HUES6 (cell line): Measurements from ENCODE around the gene LRIF1.

Experiments
- H3K27ac ChIP-seq: 2 replicates; pipeline ENCODE4 v1.7.0; 2013; ENCODE audit warnings: low read depth, mild to moderate bottlenecking, low read length, inconsistent platforms
- H3K27me3 ChIP-seq: 2 replicates; pipeline ENCODE4 v1.6.1; 2013; ENCODE audit warnings: low read length; ENCODE audit not compliant: control insufficient read depth, insufficient read depth
- H3K36me3 ChIP-seq: 2 replicates; pipeline ENCODE4 v1.6.1; 2013; ENCODE audit warnings: low read length; ENCODE audit not compliant: control insufficient read depth, insufficient read depth
- H3K4me1 ChIP-seq: 2 replicates; pipeline ENCODE4 v1.6.1; 2013; ENCODE audit warnings: low read length; ENCODE audit not compliant: control insufficient read depth, insufficient read depth
- H3K4me3 ChIP-seq: 2 replicates; pipeline ENCODE4 v1.5.1; 2013; ENCODE audit warnings: low read depth, low read length
- H3K9ac ChIP-seq: one replicate; pipeline ENCODE4 v1.6.1; 2013; ENCODE audit warnings: mild to moderate bottlenecking, low read length
- H3K9me3 ChIP-seq: 2 replicates; pipeline ENCODE4 v1.6.1; 2013; ENCODE audit warnings: low read depth, low read length; ENCODE audit not compliant: control insufficient read depth, insufficient read depth

Gene LRIF1

GRCh38 chr1:110916669-110917306 is 46.9 kb downstream of the LRIF1 start:
- Histone ChIP-seq H3K27ac (no peak overlapping the region), H3K9me3 (no peaks in the 10 kb centered on the region), H3K27me3 (no peaks in the 10 kb centered on the region), H3K36me3 (no peaks in the 10 kb centered on the region), H3K4me1 (0 out of 2 replicates have a peak, but pooled peaks cover 4% of the 10 kb centered on the region), H3K4me3 (no peak overlapping the region), H3K9ac (no peak overlapping the region)

GRCh38 chr1:110916274-110916668 is 47.5 kb downstream of the LRIF1 start:
- Histone ChIP-seq H3K4me3 (no peak overlapping the region), H3K9ac (no peak overlapping the region), H3K36me3 (no peaks in the 10 kb centered on the region), H3K27me3 (no peaks in the 10 kb centered on the region), H3K4me1 (0 out of 2 replicates have a peak, but pooled peaks cover 4% of the 10 kb centered on the region), H3K27ac (no peak overlapping the region), H3K9me3 (no peaks in the 10 kb centered on the region)

DNA sequence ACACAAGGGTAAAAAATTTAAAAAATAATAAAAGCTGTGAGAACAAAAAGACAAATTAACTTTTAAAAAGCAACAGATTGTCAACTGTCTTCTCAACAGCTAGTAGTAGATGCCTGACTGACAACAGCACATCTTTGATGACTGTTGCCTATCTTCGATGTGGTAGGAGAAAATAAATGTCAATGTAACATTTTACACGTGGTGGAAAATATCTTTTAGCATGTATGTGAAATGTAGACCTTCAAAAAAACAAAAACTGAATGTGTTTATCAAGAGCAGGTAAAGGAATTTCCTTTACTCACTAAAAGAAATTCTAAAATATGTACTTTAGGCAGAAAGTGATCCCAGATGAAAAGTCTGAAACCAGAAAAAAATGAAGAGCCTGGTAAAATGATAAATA is 47.9 kb downstream of the LRIF1 start:
- Histone ChIP-seq H3K9ac (no peak overlapping the region), H3K27me3 (no peaks in the 10 kb centered on the region), H3K4me1 (0 out of 2 replicates have a peak, but pooled peaks cover 4% of the 10 kb centered on the region), H3K36me3 (no peaks in the 10 kb centered on the region), H3K9me3 (no peaks in the 10 kb centered on the region), H3K4me3 (no peak overlapping the region), H3K27ac (no peak overlapping the region)

DNA sequence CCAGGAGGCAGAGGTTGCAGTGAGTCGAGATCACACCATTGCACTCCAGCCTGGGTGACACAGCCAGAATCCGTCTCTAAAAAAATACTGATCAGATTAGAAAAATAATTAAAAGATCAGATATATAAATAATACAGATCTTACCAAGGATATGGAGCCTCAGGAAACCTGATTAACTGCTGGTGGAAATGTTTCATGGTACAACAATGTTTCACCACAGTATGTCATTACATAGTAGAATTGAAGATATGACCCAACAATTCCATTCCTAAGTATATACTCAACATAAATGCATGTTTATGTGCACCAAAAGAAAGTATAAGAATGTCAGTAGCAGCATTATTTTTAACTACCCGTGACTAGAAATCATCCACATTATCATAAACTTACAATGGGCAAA is 49.0 kb downstream of the LRIF1 start:
- no peak overlapping the region for H3K9ac ChIP-seq
- no peaks in the 10 kb centered on the region for H3K27me3 ChIP-seq
- 0 out of 2 replicates have a peak, but pooled peaks cover 4% of the 10 kb centered on the region for H3K4me1 ChIP-seq
- no peak overlapping the region for H3K4me3 ChIP-seq
- H3K9me3 ChIP-seq: no peaks in the 10 kb centered on the region
- H3K27ac ChIP-seq: no peak overlapping the region
- no peaks in the 10 kb centered on the region for H3K36me3 ChIP-seq

GRCh38 chr1:110912784-110913183 is 50.9 kb downstream of the LRIF1 start:
- Histone ChIP-seq H3K27ac (no peak overlapping the region), H3K36me3 (no peaks in the 10 kb centered on the region), H3K4me3 (no peak overlapping the region), H3K9ac (no peak overlapping the region), H3K27me3 (no peaks in the 10 kb centered on the region), H3K9me3 (no peaks in the 10 kb centered on the region), H3K4me1 (0 out of 2 replicates have a peak, but pooled peaks cover 4% of the 10 kb centered on the region)

- Histone ChIP-seq H3K36me3 (no peaks in the 10 kb centered on the region), H3K4me1 (no peaks in the 10 kb centered on the region), H3K27me3 (no peaks in the 10 kb centered on the region)
Measured at GRCh38 chr1:110903853-110904500, 59.7 kb downstream of the LRIF1 start.

GRCh38 chr1:110902820-110903463 is 60.8 kb downstream of the LRIF1 start:
- H3K27ac ChIP-seq: no peak overlapping the region
- no peaks in the 10 kb centered on the region for H3K4me1 ChIP-seq
- H3K9ac ChIP-seq: no peak overlapping the region
- H3K36me3 ChIP-seq: no peaks in the 10 kb centered on the region
- no peaks in the 10 kb centered on the region for H3K9me3 ChIP-seq
- no peaks in the 10 kb centered on the region for H3K27me3 ChIP-seq
- H3K4me3 ChIP-seq: no peak overlapping the region

More at GRCh38 chr1:110903853-110904500, 59.7 kb downstream of the LRIF1 start:
- Histone ChIP-seq H3K4me3 (no peak overlapping the region), H3K9me3 (no peaks in the 10 kb centered on the region), H3K27ac (no peak overlapping the region), H3K9ac (no peak overlapping the region)

DNA sequence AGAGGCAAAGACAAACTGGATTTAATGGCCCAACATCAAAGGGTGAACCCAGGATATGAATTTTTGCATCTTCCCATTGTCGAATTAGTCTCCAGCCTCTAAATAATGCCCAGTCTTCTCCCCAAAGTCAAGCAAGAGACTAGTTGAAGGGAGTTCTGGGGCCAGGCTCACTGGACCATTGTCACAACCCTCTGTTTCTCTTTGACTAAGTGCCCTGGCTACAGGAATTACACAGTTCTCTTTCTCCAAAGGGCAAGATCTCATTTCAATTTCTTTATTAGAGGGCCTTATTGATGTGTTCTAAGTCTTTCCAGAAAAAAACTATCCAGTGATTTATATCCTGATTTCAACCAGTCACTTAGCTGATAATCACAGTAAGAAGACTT is 64.3 kb downstream of the LRIF1 start:
- Histone ChIP-seq H3K27ac (no peak overlapping the region), H3K36me3 (no peaks in the 10 kb centered on the region), H3K4me3 (no peak overlapping the region), H3K9me3 (no peaks in the 10 kb centered on the region), H3K9ac (no peak overlapping the region), H3K4me1 (no peaks in the 10 kb centered on the region), H3K27me3 (no peaks in the 10 kb centered on the region)

GRCh38 chr1:110898734-110899457 is 64.8 kb downstream of the LRIF1 start:
- no peak overlapping the region for H3K27ac ChIP-seq
- H3K4me3 ChIP-seq: no peak overlapping the region
- H3K36me3 ChIP-seq: no peaks in the 10 kb centered on the region
- no peaks in the 10 kb centered on the region for H3K27me3 ChIP-seq
- H3K4me1 ChIP-seq: no peaks in the 10 kb centered on the region
- H3K9me3 ChIP-seq: no peaks in the 10 kb centered on the region
- no peak overlapping the region for H3K9ac ChIP-seq

DNA sequence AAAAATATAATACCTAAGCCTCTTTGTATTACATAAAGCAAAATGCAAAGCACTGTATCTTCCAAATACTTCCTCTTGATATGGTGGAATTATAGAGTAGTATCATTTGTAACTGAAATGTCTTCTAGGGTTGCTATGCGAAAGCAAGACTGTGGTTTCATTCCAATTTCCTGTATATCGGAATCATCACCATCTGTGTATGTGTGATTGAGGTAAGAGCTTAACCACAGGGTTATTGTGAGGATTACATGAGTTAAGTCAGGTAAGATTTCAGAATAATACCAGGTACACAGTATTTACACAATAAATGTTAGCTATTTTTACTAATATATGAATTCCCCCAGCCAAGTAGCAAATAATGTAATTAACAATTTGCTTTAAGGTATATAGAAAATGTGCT is 66.0 kb downstream of the LRIF1 start:
- Histone ChIP-seq H3K9ac (no peak overlapping the region), H3K4me1 (no peaks in the 10 kb centered on the region), H3K36me3 (no peaks in the 10 kb centered on the region), H3K27me3 (no peaks in the 10 kb centered on the region), H3K27ac (no peak overlapping the region), H3K4me3 (no peak overlapping the region), H3K9me3 (no peaks in the 10 kb centered on the region)
